Stimulated activated CD8-positive, alpha-beta memory T cell treated with anti-CD3 and anti-CD28 coated beads, Interleukin-7, amount 100 ng/mL, for 4 hours (primary cell): Measurements from ENCODE around the gene KIAA1191.
A peak's percentile ranks its signal among the peaks of the same experiment; 100 is the strongest.

Experiments used
- DNase-seq, 2 donors: peaks; one replicate each; pipeline ENCODE4 v3.0.0-alpha.2; 2020; ENCODE audit warnings: low read depth in 2 of 2

The KIAA1191 gene

GRCh38 chr5:176389135-176390123 lies 27.9 kb upstream of the KIAA1191 start:
- no peak for DNase-seq

- DNase-seq = peak; percentile 99 to 100
Measured at GRCh38 chr5:176388444-176389134, 27.0 kb upstream of the KIAA1191 start, which contains the start of the genes HIGD2A and NOP16. Gene HIGD2A, plus strand, starts transcription at chr5:176388751. Its CDS starts 69 bp downstream, at chr5:176388820. Gene NOP16, minus strand, starts transcription at chr5:176388598. Its CDS starts 59 bp downstream, at chr5:176388539.

- no peak for DNase-seq
Measured at GRCh38 chr5:176388003-176388443, 26.5 kb upstream of the KIAA1191 start.

GRCh38 chr5:176387384-176387925 lies 25.9 kb upstream of the KIAA1191 start:
- DNase-seq = no peak

GRCh38 chr5:176386491-176386890 lies 24.9 kb upstream of the KIAA1191 start:
- DNase-seq = no peak

GRCh38 chr5:176384991-176385390 lies 23.4 kb upstream of the KIAA1191 start:
- no peak for DNase-seq

GRCh38 chr5:176384366-176384930 lies 22.9 kb upstream of the KIAA1191 start:
- no peak for DNase-seq

- DNase-seq = no peak
Measured at GRCh38 chr5:176383961-176384360, 22.4 kb upstream of the KIAA1191 start.

GRCh38 chr5:176383248-176383905 lies 21.8 kb upstream of the KIAA1191 start:
- DNase-seq = no peak

GRCh38 chr5:176382721-176383120 lies 21.2 kb upstream of the KIAA1191 start:
- no peak for DNase-seq

GRCh38 chr5:176381979-176382378 lies 20.4 kb upstream of the KIAA1191 start:
- no peak for DNase-seq

GRCh38 chr5:176381423-176381822 lies 19.9 kb upstream of the KIAA1191 start:
- DNase-seq = no peak

GRCh38 chr5:176379881-176380280 lies 18.3 kb upstream of the KIAA1191 start:
- DNase-seq = no peak

GRCh38 chr5:176373100-176373818 lies 11.7 kb upstream of the KIAA1191 start:
- DNase-seq = no peak

- DNase-seq = no peak
Measured at GRCh38 chr5:176371621-176372539, 10.3 kb upstream of the KIAA1191 start.

- DNase-seq = no peak
Measured at GRCh38 chr5:176369934-176370711, 8.6 kb upstream of the KIAA1191 start.

- no peak for DNase-seq
Measured at GRCh38 chr5:176368726-176369125, 7.2 kb upstream of the KIAA1191 start.

- DNase-seq = no peak
Measured at GRCh38 chr5:176366232-176366894, 4.8 kb upstream of the KIAA1191 start.
